WERI-Rb-1 (cell line): ENCODE data around the gene BRD7.

Experiments used
- DNase-seq: peaks from one replicate; pipeline ENCODE4 v3.0.0-alpha.2; 2020
- H3K27ac ChIP-seq: fragments of 250-450 bp; sonication (Bioruptor Pico); 2 replicates; pipeline ENCODE4 v1.5.1; 2020; ENCODE audit warnings: mild to moderate bottlenecking, moderate library complexity
- H3K27me3 ChIP-seq: fragments of 250-450 bp; sonication (Bioruptor Pico); 2 replicates; pipeline ENCODE4 v1.5.1; 2021; ENCODE audit warnings: mild to moderate bottlenecking, low read depth, moderate library complexity; ENCODE audit not compliant: insufficient read depth, severe bottlenecking
- H3K36me3 ChIP-seq: fragments of 250-450 bp; sonication (Bioruptor Pico); 2 replicates; pipeline ENCODE4 v1.5.1; 2020; ENCODE audit warnings: mild to moderate bottlenecking, moderate library complexity
- H3K4me3 ChIP-seq: 2 replicates; pipeline ENCODE4 v1.5.1; 2011; ENCODE audit warnings: low read depth, mild to moderate bottlenecking, control low read depth, low read length
- H3K9me3 ChIP-seq: fragments of 250-450 bp; sonication (Bioruptor Pico); 2 replicates; pipeline ENCODE4 v1.5.1; 2021; ENCODE audit warnings: mild to moderate bottlenecking, moderate library complexity; ENCODE audit not compliant: severe bottlenecking
- CTCF ChIP-seq: IDR thresholded peaks from 2 replicates; pipeline ENCODE4 v1.5.1; 2011; ENCODE audit warnings: low read depth, mild to moderate bottlenecking, control low read depth, inconsistent platforms, low read length

BRD7 gene

GRCh38 chr16:50407351-50407750, 38.6 kb upstream of the BRD7 start:
- H3K36me3 ChIP-seq, result no peaks in the 10 kb centered on the region
- H3K27me3 ChIP-seq, result no peaks in the 10 kb centered on the region
- DNase-seq, result no peak
- no peak overlapping the region for H3K27ac ChIP-seq
- no peak overlapping the region for H3K4me3 ChIP-seq
- H3K9me3 ChIP-seq, result no peaks in the 10 kb centered on the region
- TF ChIP-seq CTCF, result no peak

GRCh38 chr16:50403491-50403890, 34.7 kb upstream of the BRD7 start:
- TF ChIP-seq CTCF, result no peak
- DNase-seq, result no peak
- no peaks in the 10 kb centered on the region for H3K9me3 ChIP-seq
- H3K36me3 ChIP-seq, result no peaks in the 10 kb centered on the region
- H3K27me3 ChIP-seq, result no peaks in the 10 kb centered on the region
- H3K4me3 ChIP-seq, result no peak overlapping the region
- no peak overlapping the region for H3K27ac ChIP-seq

DNA sequence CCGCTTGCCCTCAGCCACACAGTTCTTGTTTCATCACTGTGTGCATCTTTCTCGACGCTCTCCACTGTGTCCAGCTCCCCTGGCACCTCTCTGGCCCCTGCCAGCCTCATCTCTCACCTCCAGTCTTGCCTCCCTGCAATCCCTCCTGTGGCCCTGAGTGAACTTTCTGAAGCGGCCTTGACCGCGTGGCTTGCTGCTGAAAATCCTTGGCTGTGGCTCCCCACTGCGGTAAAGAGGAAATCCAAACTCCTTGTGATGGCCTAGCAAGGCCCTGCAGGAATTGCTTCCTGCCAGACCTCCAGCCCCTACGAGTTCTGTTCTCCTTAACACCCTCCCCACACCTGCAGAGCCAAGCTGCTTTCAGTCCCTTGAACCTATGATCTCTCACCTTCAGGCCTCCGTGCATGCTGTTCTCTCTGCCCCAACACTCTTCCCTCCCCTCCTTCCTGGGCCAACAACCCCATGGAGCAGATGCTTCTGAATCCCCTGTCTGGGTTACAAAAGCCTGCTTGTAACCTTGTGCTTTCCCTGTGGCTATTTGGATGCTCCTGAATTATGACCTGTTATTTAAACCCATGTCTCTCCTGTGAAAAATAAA, 33.6 kb upstream of the BRD7 start:
- no peak for TF ChIP-seq CTCF
- Histone ChIP-seq H3K9me3 (no peaks in the 10 kb centered on the region), H3K27me3 (no peaks in the 10 kb centered on the region), H3K4me3 (no peak overlapping the region), H3K36me3 (no peaks in the 10 kb centered on the region), H3K27ac (no peak overlapping the region)
- no peak for DNase-seq

- TF ChIP-seq CTCF, result no peak
- Histone ChIP-seq H3K9me3 (no peaks in the 10 kb centered on the region), H3K27ac (no peak overlapping the region)
Measured at GRCh38 chr16:50401355-50401754, 32.6 kb upstream of the BRD7 start.

DNA sequence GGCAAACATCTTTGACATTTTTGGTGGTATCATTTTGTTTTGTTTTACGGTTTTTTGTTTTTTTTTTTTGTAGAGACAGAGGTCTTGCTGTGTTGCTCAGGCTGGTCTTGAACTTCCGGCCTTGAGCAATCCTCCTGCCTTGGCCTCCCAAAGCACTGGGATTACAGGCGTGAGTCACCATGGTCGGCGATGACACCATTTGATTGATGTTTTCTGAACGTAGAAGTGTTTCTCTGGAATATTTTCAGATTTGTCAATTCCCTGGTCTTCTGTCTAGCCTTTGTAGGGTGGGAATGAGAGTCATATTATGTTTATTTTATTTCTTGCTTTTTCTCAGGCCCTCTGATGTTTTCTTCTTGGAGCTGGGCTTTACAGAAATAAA, 32.2 kb upstream of the BRD7 start:
- DNase-seq, result no peak
- no peak overlapping the region for H3K27ac ChIP-seq
- no peaks in the 10 kb centered on the region for H3K27me3 ChIP-seq
- H3K9me3 ChIP-seq, result no peaks in the 10 kb centered on the region
- TF ChIP-seq CTCF, result no peak
- no peak overlapping the region for H3K4me3 ChIP-seq
- H3K36me3 ChIP-seq, result no peaks in the 10 kb centered on the region

More at GRCh38 chr16:50401355-50401754, 32.6 kb upstream of the BRD7 start:
- no peaks in the 10 kb centered on the region for H3K36me3 ChIP-seq
- DNase-seq, result no peak
- no peaks in the 10 kb centered on the region for H3K27me3 ChIP-seq
- H3K4me3 ChIP-seq, result no peak overlapping the region

- no peak for DNase-seq
- H3K36me3 ChIP-seq, result no peaks in the 10 kb centered on the region
Measured at GRCh38 chr16:50400312-50400966, 31.7 kb upstream of the BRD7 start.

More at GRCh38 chr16:50400312-50400966, 31.7 kb upstream of the BRD7 start:
- Histone ChIP-seq H3K27me3 (no peaks in the 10 kb centered on the region), H3K27ac (no peak overlapping the region), H3K4me3 (no peak overlapping the region), H3K9me3 (no peaks in the 10 kb centered on the region)
- TF ChIP-seq CTCF, result no peak
